GM12891 (cell line): ENCODE measurements around the gene RPGRIP1L.

ENCODE experiments used
- POLR2A ChIP-seq: IDR thresholded peaks from 2 replicates; pipeline ENCODE4 v1.6.1; 2011; ENCODE audit warnings: low read depth, low read length, control low read depth
- TAF1 ChIP-seq: IDR thresholded peaks from 2 replicates; pipeline ENCODE4 v1.6.1; 2011; ENCODE audit warnings: low read depth, low read length, control low read depth

- TF ChIP-seq POLR2A (no peak), TAF1 (no peak)
Measured at GRCh38 chr16:53745753-53746266, 42.2 kb upstream of the RPGRIP1L start.
